T-cell (primary cell): ENCODE results near the gene NYAP1. TPM values are rescaled to one million over a fixed set of nuclear protein-coding genes. Genes with fewer than 3 reads are reported as not detected.
"Not testable (repeated sequence)": the region's sequence is repeated elsewhere in the genome, so short reads cannot be mapped to it uniquely, and the experiment has no call there.

ENCODE experiments used
- ATAC-seq, 4 experiments: fragments of 200-7000 bp in 3 of 4; fragments of 150-1000 bp in 1 of 4; cut with Tn5 transposase; replicated peaks in 1 of 4; 1 replicate in 3 of 4; 2 replicates in 1 of 4; pipeline ENCODE4 v1.10.0; 2021; ENCODE audit warnings: moderate library complexity in 3 of 4, mild to moderate bottlenecking in 2 of 4, moderate number of reproducible peaks in 1 of 4
- CTCF ChIA-PET, 2 donors: fragments of 300-600 bp; sonication (Branson Sonifier 250); formaldehyde crosslinking; loops; one replicate each; lab custom pipeline; 2022; ENCODE audit warnings: antibody characterized with exemption in 2 of 2; lab: Charles Lee
- POLR2A ChIA-PET, 2 donors: fragments of 300-600 bp; sonication (Branson Sonifier 250); formaldehyde crosslinking; loops; one replicate each; lab custom pipeline; 2022; ENCODE audit warnings: antibody characterized with exemption in 2 of 2; lab: Charles Lee
- DNase-seq, 35 experiments: peaks; one replicate each; pipeline versions ENCODE4 v3.0.0 to v3.0.0-alpha.2; 2013 to 2023
- H3K27ac ChIP-seq: one replicate; pipeline ENCODE4 v1.5.1; 2013; ENCODE audit warnings: low read length
- H3K27me3 ChIP-seq, 2 experiments: replicated peaks in 1 of 2; 1 replicate in 1 of 2; 2 replicates in 1 of 2; pipeline versions ENCODE4 v1.6.1 to v1.7.0; 2013; ENCODE audit warnings: low read length in 1 of 2, mixed read lengths in 1 of 2; ENCODE audit not compliant: control insufficient read depth in 2 of 2, insufficient read depth in 2 of 2; ENCODE audit errors: extremely low read depth in 1 of 2
- H3K36me3 ChIP-seq, 2 donors: 1 replicate in 1 of 2; 2 replicates in 1 of 2; pipeline versions ENCODE4 v1.6.1 to v1.7.0; 2013; ENCODE audit warnings: low read length in 1 of 2; ENCODE audit not compliant: control insufficient read depth in 2 of 2, insufficient read depth in 1 of 2; ENCODE audit errors: extremely low read depth in 1 of 2
- H3K4me1 ChIP-seq, 2 experiments: 1 replicate in 1 of 2; 2 replicates in 1 of 2; pipeline versions ENCODE4 v1.6.1 to v1.7.0; 2013; ENCODE audit warnings: low read length in 2 of 2, mixed read lengths in 1 of 2; ENCODE audit not compliant: insufficient read depth in 2 of 2, control insufficient read depth in 1 of 2; ENCODE audit errors: extremely low read depth in 1 of 2
- H3K4me3 ChIP-seq, 2 donors: 1 replicate in 1 of 2; 2 replicates in 1 of 2; pipeline versions ENCODE4 v1.5.1 to v1.7.0; 2013; ENCODE audit warnings: mild to moderate bottlenecking in 2 of 2, low read length in 1 of 2, moderate library complexity in 1 of 2; ENCODE audit not compliant: control insufficient read depth in 1 of 2; ENCODE audit errors: extremely low read depth in 1 of 2
- H3K9me3 ChIP-seq: 2 replicates; pipeline ENCODE4 v1.7.0; 2013
- H3K27ac Mint-ChIP-seq, 2 donors: one replicate each; pipeline ENCODE4 v1.8.0; 2020 to 2021; ENCODE audit warnings: mild to moderate bottlenecking in 2 of 2, mixed read lengths in 2 of 2
- H3K27me3 Mint-ChIP-seq, 2 donors: one replicate each; pipeline ENCODE4 v1.8.0; 2021 to 2022; ENCODE audit warnings: mixed read lengths in 2 of 2
- H3K36me3 Mint-ChIP-seq: one replicate; pipeline ENCODE4 v1.8.0; 2021; ENCODE audit warnings: mixed read lengths
- H3K4me1 Mint-ChIP-seq, 3 donors: one replicate each; pipeline ENCODE4 v1.8.0; 2020 to 2022; ENCODE audit warnings: mixed read lengths in 3 of 3, mild to moderate bottlenecking in 1 of 3
- H3K4me3 Mint-ChIP-seq, 3 donors: one replicate each; pipeline ENCODE4 v1.8.0; 2020 to 2022; ENCODE audit warnings: mild to moderate bottlenecking in 3 of 3, mixed read lengths in 3 of 3, moderate library complexity in 3 of 3
- H3K9me3 Mint-ChIP-seq, 3 donors: one replicate each; pipeline ENCODE4 v1.8.0; 2020 to 2022; ENCODE audit warnings: mixed read lengths in 3 of 3
- WGBS: methylation state at CpG from one replicate; pipeline ENCODE4 v1.1.5; 2013; ENCODE audit warnings: missing lambda C conversion rate; ENCODE audit not compliant: insufficient coverage; 5-methylcytosine and 5-hydroxymethylcytosine counted together
- total RNA-seq, 35 experiments: library from RNA in 6 of 35; stranded (reverse) in 6 of 35; fragments of 120-200 nt in 1 of 35; gene quantifications; one replicate each; pipeline versions ENCODE4 v1.2.1 to v1.2.4 and lab custom pipeline; 2013 to 2026

NYAP1 gene
- total RNA-seq, 5 donors from 2014 or later (not counting 1 experiment from before 2014, with no cell fraction given), result 0.50 to 1.4 (median 0.99) TPM

GRCh38 chr7:100496509-100496908, 12.8 kb downstream of the NYAP1 start:
- peaks cover 0 to 4% of the 10 kb centered on the region in 2 donors for H3K27me3 Mint-ChIP-seq
- no peak overlapping the region for H3K27ac Mint-ChIP-seq
- 92% methylated on average over 2 of the region's 6 CpGs for WGBS
- H3K27me3 ChIP-seq, result peaks cover 0 to 8% of the 10 kb centered on the region in 2 experiments
- no peaks in the 10 kb centered on the region for H3K9me3 ChIP-seq
- H3K36me3 ChIP-seq, result no peaks in the 10 kb centered on the region
- DNase-seq, result no peak
- no peak for ATAC-seq
- H3K4me1 Mint-ChIP-seq, result peaks cover 15 to 30% (median 19%) of the 10 kb centered on the region in 3 donors
- H3K4me1 ChIP-seq, result peaks cover 0 to 14% of the 10 kb centered on the region in 2 experiments
- POLR2A ChIA-PET, result no interaction called here
- H3K36me3 Mint-ChIP-seq, result no peaks in the 10 kb centered on the region
- no peaks in the 10 kb centered on the region for H3K9me3 Mint-ChIP-seq
- H3K27ac ChIP-seq, result no peak overlapping the region
- no peak overlapping the region for H3K4me3 ChIP-seq
- no peak overlapping the region for H3K4me3 Mint-ChIP-seq
- CTCF ChIA-PET, result interaction anchor here in 1 of 2 donors (1.0 kb wide), 1 partner anchor 16 kb away, joined by 3 read pairs; no protein-coding TSS in a partner anchor

GRCh38 chr7:100500743-100501142, 17.0 kb downstream of the NYAP1 start:
- H3K4me3 Mint-ChIP-seq, DNase-seq, H3K36me3 ChIP-seq, H3K36me3 Mint-ChIP-seq, H3K9me3 Mint-ChIP-seq, H3K27ac Mint-ChIP-seq, CTCF ChIA-PET, ATAC-seq, H3K4me1 Mint-ChIP-seq, H3K27me3 Mint-ChIP-seq, H3K4me3 ChIP-seq, H3K4me1 ChIP-seq, H3K27ac ChIP-seq, H3K27me3 ChIP-seq, H3K9me3 ChIP-seq: not testable (repeated sequence)
- POLR2A ChIA-PET, result interaction anchor here in 1 of 2 donors (0.7 kb wide), 1 partner anchor 18 kb away, joined by 6 read pairs; no protein-coding TSS in a partner anchor
- WGBS, result no CpG with 5 or more reads among the region's 2 CpGs

GRCh38 chr7:100504031-100504430, 20.3 kb downstream of the NYAP1 start:
- H3K27ac ChIP-seq, H3K4me3 ChIP-seq, H3K27me3 ChIP-seq, H3K27me3 Mint-ChIP-seq, ATAC-seq, DNase-seq, H3K9me3 ChIP-seq, H3K27ac Mint-ChIP-seq, H3K4me1 Mint-ChIP-seq, H3K9me3 Mint-ChIP-seq, H3K4me3 Mint-ChIP-seq, H3K36me3 Mint-ChIP-seq, H3K4me1 ChIP-seq, CTCF ChIA-PET, H3K36me3 ChIP-seq: not testable (repeated sequence)
- POLR2A ChIA-PET, result interaction anchor here in 1 of 2 donors (0.7 kb wide), 1 partner anchor 14 kb away, joined by 3 read pairs; no protein-coding TSS in a partner anchor
- 89% methylated on average over 1 of the region's 3 CpGs for WGBS

GRCh38 chr7:100504887-100505611, 21.3 kb downstream of the NYAP1 start:
- whole genome bisulfite sequencing, result 94% methylated on average over 4 of the region's 9 CpGs
- ChIA-PET POLR2A (no interaction called here), CTCF (no interaction called here)
- H3K27ac Mint-ChIP-seq, result no peak overlapping the region
- no peaks in the 10 kb centered on the region for H3K9me3 ChIP-seq
- peaks cover 0 to 3% of the 10 kb centered on the region in 2 experiments for H3K27me3 ChIP-seq
- no peak for ATAC-seq
- no peaks in the 10 kb centered on the region for H3K9me3 Mint-ChIP-seq
- no peaks in the 10 kb centered on the region for H3K4me1 ChIP-seq
- no peaks in the 10 kb centered on the region for H3K36me3 Mint-ChIP-seq
- H3K4me3 ChIP-seq, result no peak overlapping the region
- no peak for DNase-seq
- no peaks in the 10 kb centered on the region for H3K27me3 Mint-ChIP-seq
- no peak overlapping the region for H3K4me3 Mint-ChIP-seq
- no peak overlapping the region for H3K27ac ChIP-seq
- H3K36me3 ChIP-seq, result no peaks in the 10 kb centered on the region
- H3K4me1 Mint-ChIP-seq, result peaks cover 0 to 4% (median 0%) of the 10 kb centered on the region in 3 donors

- 50% methylated on average over 2 of the region's 8 CpGs for WGBS
- POLR2A ChIA-PET, result interaction anchor here (0.6 to 0.7 kb wide), 2 partner anchors 28 to 140 kb away, joined by 3 to 6 read pairs; no protein-coding TSS in a partner anchor
- DNase-seq (no peak), ATAC-seq (no peak)
- Histone ChIP-seq H3K27ac (no peak overlapping the region), H3K36me3 (no peaks in the 10 kb centered on the region), H3K27me3 (peaks cover 0 to 3% of the 10 kb centered on the region in 2 experiments), H3K4me3 (no peak overlapping the region), H3K9me3 (no peaks in the 10 kb centered on the region), H3K4me1 (no peaks in the 10 kb centered on the region)
- Mint-ChIP-seq H3K4me3 (no peak overlapping the region), H3K27me3 (no peaks in the 10 kb centered on the region), H3K4me1 (peaks cover 1 to 4% (median 3%) of the 10 kb centered on the region in 3 donors), H3K27ac (no peak overlapping the region), H3K9me3 (no peaks in the 10 kb centered on the region), H3K36me3 (no peaks in the 10 kb centered on the region)
- CTCF ChIA-PET, result interaction anchor here in 1 of 2 donors (0.9 kb wide), 1 partner anchor 10 kb away, joined by 3 read pairs; no protein-coding TSS in a partner anchor
Observed at GRCh38 chr7:100506356-100506923, 22.7 kb downstream of the NYAP1 start.

- Mint-ChIP-seq H3K36me3 (no peaks in the 10 kb centered on the region), H3K4me1 (peaks cover 8 to 14% (median 9%) of the 10 kb centered on the region in 3 donors), H3K9me3 (no peaks in the 10 kb centered on the region), H3K4me3 (no peak overlapping the region), H3K27ac (no peak overlapping the region), H3K27me3 (no peaks in the 10 kb centered on the region)
- H3K4me3 ChIP-seq, result no peak overlapping the region
- H3K36me3 ChIP-seq, result no peaks in the 10 kb centered on the region
- POLR2A ChIA-PET, result no interaction called here
- 95% methylated on average over 12 of the region's 15 CpGs for WGBS
- H3K9me3 ChIP-seq, result no peaks in the 10 kb centered on the region
- peaks cover 0 to 5% of the 10 kb centered on the region in 2 experiments for H3K4me1 ChIP-seq
- ATAC-seq, result no peak
- H3K27ac ChIP-seq, result no peak overlapping the region
- CTCF ChIA-PET, result no interaction called here
- H3K27me3 ChIP-seq, result peaks cover 0 to 3% of the 10 kb centered on the region in 2 experiments
- no peak for DNase-seq
Observed at GRCh38 chr7:100509231-100509630, 25.5 kb downstream of the NYAP1 start.
